GM18508 (cell line): Measurements from ENCODE around the gene CEP131.

Source experiments
- ATAC-seq: cut with Tn5 transposase; IDR thresholded peaks from one replicate; pipeline ENCODE4 v1.9.1; 2021; ENCODE audit warnings: moderate number of reproducible peaks; ENCODE audit not compliant: insufficient read depth, unreplicated experiment

CEP131 gene

GRCh38 chr17:81171941-81172340 lies 50.8 kb downstream of the CEP131 start:
- ATAC-seq = no peak

DNA sequence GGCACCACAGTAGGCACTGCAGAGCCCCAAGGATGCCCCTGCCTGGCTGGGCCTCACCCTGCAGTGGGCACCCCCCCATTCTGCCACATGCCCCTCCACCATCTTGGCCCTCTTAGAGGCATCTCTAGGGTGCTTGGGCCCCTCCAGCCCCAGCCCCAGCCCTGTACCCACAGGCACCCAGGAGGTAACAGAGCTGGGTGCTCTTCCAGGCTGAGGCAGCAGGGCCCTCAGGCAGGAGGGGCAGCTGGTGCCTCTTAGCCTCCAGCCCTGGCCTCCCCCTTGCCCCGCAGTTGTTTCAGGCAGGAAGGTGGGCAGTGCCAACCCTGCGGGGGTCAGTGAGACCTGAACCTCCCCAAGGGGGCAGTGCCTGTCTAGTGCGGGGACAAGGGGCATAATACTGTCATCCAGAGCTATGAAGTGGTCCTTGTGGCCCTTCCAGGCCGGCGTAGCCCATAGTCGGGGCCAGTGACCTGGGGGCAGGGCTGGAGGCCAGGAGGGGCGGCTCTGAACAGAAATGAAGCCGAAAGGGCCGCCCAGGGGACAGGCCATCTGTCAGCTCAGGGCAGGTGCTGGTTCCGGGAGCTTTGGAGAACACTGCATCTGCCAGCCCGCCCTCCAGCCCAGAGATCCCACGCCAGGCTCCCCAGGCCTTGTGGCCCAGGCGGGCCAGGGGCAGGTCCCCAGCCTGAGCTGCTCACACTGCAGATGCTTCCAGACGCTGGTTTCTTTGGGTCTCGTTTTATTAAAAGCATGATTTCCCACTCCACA lies 51.9 kb downstream of the CEP131 start:
- ATAC-seq = no peak

GRCh38 chr17:81169870-81170309 lies 52.9 kb downstream of the CEP131 start:
- no peak for ATAC-seq

DNA sequence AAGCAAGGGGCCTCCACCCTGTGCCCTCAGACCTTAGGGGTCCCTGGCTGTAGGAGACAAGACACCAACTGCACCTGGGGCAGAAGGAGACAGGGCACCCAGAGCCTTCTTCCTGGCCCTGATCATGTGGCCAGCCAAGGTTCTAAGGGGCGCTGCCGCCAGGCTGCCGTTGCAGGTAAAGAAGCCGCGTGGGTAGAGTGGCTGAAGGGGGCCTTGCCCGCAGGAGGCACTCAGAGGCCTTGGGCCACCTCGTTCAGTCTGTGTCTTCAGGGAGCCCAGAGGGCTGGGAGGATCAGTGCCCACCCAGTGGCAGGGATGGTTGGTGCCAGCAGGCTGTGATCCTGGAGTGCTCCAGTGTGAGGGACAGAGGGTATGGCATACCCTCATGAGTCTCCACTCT lies 55.1 kb downstream of the CEP131 start:
- ATAC-seq = no peak

GRCh38 chr17:81167194-81167524 lies 55.6 kb downstream of the CEP131 start:
- ATAC-seq = no peak

- no peak for ATAC-seq
Observed at GRCh38 chr17:81166033-81166492, 56.7 kb downstream of the CEP131 start, which contains the start of gene AATK. AATK (minus strand) TSS chr17:81166221; CDS start chr17:81165992, 229 bp downstream.

- no peak for ATAC-seq
Observed at GRCh38 chr17:81165246-81166032, 57.3 kb downstream of the CEP131 start, which contains the start of gene PVALEF. PVALEF (plus strand) TSS chr17:81165507; CDS start chr17:81181227, 15,720 bp downstream.

- ATAC-seq = no peak
Observed at GRCh38 chr17:81164371-81165245, 58.2 kb downstream of the CEP131 start.

GRCh38 chr17:81163703-81164370 lies 58.9 kb downstream of the CEP131 start:
- no peak for ATAC-seq

- no peak for ATAC-seq
Observed at GRCh38 chr17:81163051-81163695, 59.6 kb downstream of the CEP131 start.

GRCh38 chr17:81162491-81162890 lies 60.3 kb downstream of the CEP131 start:
- no peak for ATAC-seq

GRCh38 chr17:81161972-81162371 lies 60.8 kb downstream of the CEP131 start:
- no peak for ATAC-seq

- ATAC-seq = no peak
Observed at GRCh38 chr17:81161536-81161935, 61.2 kb downstream of the CEP131 start.

DNA sequence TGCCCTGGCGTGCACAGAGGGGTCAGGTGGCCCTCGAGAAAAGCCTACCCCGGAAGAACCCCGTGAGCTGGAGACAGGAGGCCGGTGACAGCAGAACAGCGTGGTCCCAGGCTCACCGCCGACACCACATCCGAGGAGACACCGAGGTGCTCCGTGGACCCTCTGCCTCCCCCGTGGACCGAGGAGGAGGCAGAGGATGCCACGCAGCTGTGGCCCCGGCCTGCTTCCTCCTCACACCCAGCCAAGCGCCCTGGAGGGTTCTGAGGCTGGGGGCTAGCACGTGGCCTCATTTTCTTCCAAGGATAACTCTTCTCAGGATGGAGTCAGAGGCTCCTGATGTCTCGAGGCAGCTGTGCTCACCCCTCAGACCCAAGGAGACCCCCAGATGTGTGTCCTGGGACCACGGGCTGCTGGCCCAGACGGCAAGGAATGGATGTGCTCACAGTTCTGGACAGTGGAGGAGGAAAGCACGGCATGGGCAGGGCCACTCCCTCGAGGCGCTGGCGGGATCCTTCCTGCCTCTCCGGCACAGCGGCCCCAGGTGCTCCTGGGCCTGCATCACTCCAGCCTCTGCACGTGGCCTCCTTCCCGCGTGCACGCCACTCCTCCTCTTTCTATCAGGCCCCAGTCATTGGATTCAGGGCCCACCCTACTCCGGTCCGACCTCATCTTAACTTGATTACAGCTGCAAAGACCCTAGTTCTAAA lies 61.9 kb downstream of the CEP131 start:
- no peak for ATAC-seq

DNA sequence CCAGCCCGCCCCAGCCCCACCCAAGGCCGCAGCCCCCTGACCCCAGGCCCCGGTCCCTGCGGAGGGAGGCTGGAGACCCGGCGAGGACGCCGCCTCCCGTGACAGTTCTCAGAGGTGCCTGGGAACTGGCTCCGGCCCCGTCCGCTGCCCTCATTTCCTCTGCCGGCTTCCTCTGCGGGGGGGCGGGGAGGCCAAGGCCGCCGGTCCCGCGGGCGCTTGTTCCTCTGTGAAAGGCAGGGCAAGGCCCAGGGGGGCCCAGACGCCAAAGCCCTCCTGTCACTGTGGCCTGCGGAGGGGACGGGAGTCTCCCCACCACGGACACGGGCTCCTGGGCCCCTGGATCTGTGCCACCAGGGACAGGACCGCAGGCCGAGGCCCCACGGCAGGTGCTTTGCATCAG lies 62.5 kb downstream of the CEP131 start:
- no peak for ATAC-seq

GRCh38 chr17:81159611-81160265 lies 63.0 kb downstream of the CEP131 start:
- ATAC-seq = no peak

- ATAC-seq = no peak
Observed at GRCh38 chr17:81158688-81159590, 63.8 kb downstream of the CEP131 start.
